Measurements from ENCODE around the gene OMP. TPM values are rescaled to one million over a fixed set of nuclear protein-coding genes. Genes with fewer than 3 reads are reported as not detected.

The OMP gene
- total and polyA plus RNA-seq, 2 donors (not counting 3 experiments of a cell fraction or from before 2014, with no cell fraction given), result 0.80 TPM; not detected in 1

GRCh38 chr11:77091146-77091940 lies 11.3 kb upstream of the OMP start:
- peak; percentile 88 for FAIRE-seq
- H3K36me3 ChIP-seq (ENCODE audit: control insufficient read depth in 2 of 2, extremely low read depth in 1 of 2, insufficient read depth in 2 of 2, low read length in 2 of 2), result peaks cover 0 to 3% of the 10 kb centered on the region in 2 experiments
- CTCF ChIA-PET, result interaction anchor here (0.6 to 7.3 kb wide), 39 partner anchors 10 to 528 kb away, joined by 3 to 316 read pairs (median 6); partner anchors contain the start of genes CAPN5, MYO7A and OMP

More at GRCh38 chr11:77091146-77091940, 11.3 kb upstream of the OMP start:
- POLR2A ChIA-PET, result interaction anchor here (0.7 to 1.9 kb wide), 2 partner anchors 9 to 25 kb away, joined by 4 to 5 read pairs; partner anchors contain the start of gene CAPN5
- intact Hi-C loops (cut with micrococcal nuclease) (loop anchor here (1.0 to 5.0 kb wide), 4 partner anchors 18 to 169 kb away; partner anchors contain the start of gene CAPN5), dilution Hi-C loops (cut with MboI; ENCODE audit: extremely low pct_ligation_motif_present, low sequenced_read_pairs) (no loop called here)
- Histone ChIP-seq H3K9me3 (replicated peaks; ENCODE audit: control insufficient read depth, insufficient read depth, low read length) (no peaks in the 10 kb centered on the region), H3K4me3 (replicated peaks in 1 of 3; ENCODE audit: insufficient read depth in 1 of 3, low read depth in 1 of 3, low read length in 3 of 3) (no peak overlapping the region), H3K4me1 (ENCODE audit: control insufficient read depth, extremely low read depth, insufficient read depth, low read length) (no peaks in the 10 kb centered on the region), H4K20me1 (replicated peaks; ENCODE audit: control insufficient read depth, extremely low read depth, insufficient read depth, low read length) (no peaks in the 10 kb centered on the region), H2AFZ (ENCODE audit: low read depth, low read length) (no peak overlapping the region), H3K9me1 (replicated peaks; ENCODE audit: control insufficient read depth, extremely low read depth, insufficient read depth, low read length) (no peaks in the 10 kb centered on the region), H3K27me3 (ENCODE audit: control insufficient read depth in 2 of 2, insufficient read depth in 2 of 2, low read length in 2 of 2) (no peaks in the 10 kb centered on the region), H3K4me2 (ENCODE audit: insufficient read depth, low read length) (no peak overlapping the region), H3K27ac (ENCODE audit: insufficient read depth, low read depth, low read length) (no peak overlapping the region), H3K79me2 (ENCODE audit: control insufficient read depth, insufficient read depth, low read length) (no peaks in the 10 kb centered on the region), H3K9ac (replicated peaks; ENCODE audit: extremely low read depth, insufficient read depth, low read length) (no peak overlapping the region)
- peak; percentile 73 for DNase-seq (ENCODE audit: low read depth, low spot score)
- no TSS peak for BruUV-seq (replicated peaks)
- TF ChIP-seq CTCF (IDR thresholded peaks at IDR 0.05; ENCODE audit: extremely low read depth in 1 of 2, insufficient read depth in 1 of 2, low read depth in 1 of 2, low read length in 2 of 2) (peak; percentile 84 to 91), MYC (IDR thresholded peaks at IDR 0.05; ENCODE audit: low read depth, low read length) (no peak), JUN (IDR thresholded peaks at IDR 0.05; ENCODE audit: borderline replicate concordance, insufficient read depth, insufficient read length, low read depth) (no peak)

Measured in endothelial cell of umbilical vein (primary cell).